HG02870 (cell line): ENCODE results near the gene HNRNPF.
A peak's percentile ranks its signal among the peaks of the same experiment; 100 is the strongest.
"Not testable (repeated sequence)": the region's sequence is repeated elsewhere in the genome, so short reads cannot be mapped to it uniquely, and the experiment has no call there.

ENCODE experiments used
- ATAC-seq: cut with Tn5 transposase; IDR thresholded peaks from one replicate; pipeline ENCODE4 v1.9.1; 2021; ENCODE audit warnings: mild to moderate bottlenecking, moderate library complexity; ENCODE audit not compliant: unreplicated experiment

The HNRNPF gene

GRCh38 chr10:43408710-43409384 lies at the start of gene HNRNPF:
TSS of gene HNRNPF (minus strand) at chr10:43409186. CDS start at chr10:43387884, 21,302 bp downstream.
- peak; percentile 60 for ATAC-seq

- ATAC-seq = no peak
These were observed 49.2 kb upstream of the HNRNPF start for GRCh38 chr10:43458227-43458626.

GRCh38 chr10:43456561-43456960 lies 47.6 kb upstream of the HNRNPF start:
- not testable (repeated sequence) for ATAC-seq

GRCh38 chr10:43454025-43454424 lies 45.0 kb upstream of the HNRNPF start:
- not testable (repeated sequence) for ATAC-seq

- ATAC-seq = peak; percentile 45
These were observed 44.4 kb upstream of the HNRNPF start for GRCh38 chr10:43453266-43453831.

- no peak for ATAC-seq
These were observed 43.4 kb upstream of the HNRNPF start for GRCh38 chr10:43452356-43452914.

- no peak for ATAC-seq
These were observed 39.8 kb upstream of the HNRNPF start for GRCh38 chr10:43448742-43449141.

GRCh38 chr10:43446219-43447017 lies 37.4 kb upstream of the HNRNPF start:
- ATAC-seq = not testable (repeated sequence)

- ATAC-seq = no peak
These were observed 36.0 kb upstream of the HNRNPF start for GRCh38 chr10:43444897-43445466.

GRCh38 chr10:43444323-43444722 lies 35.3 kb upstream of the HNRNPF start:
- ATAC-seq = no peak

- ATAC-seq = no peak
These were observed 31.6 kb upstream of the HNRNPF start for GRCh38 chr10:43440463-43441134.

GRCh38 chr10:43437141-43437870 lies 28.3 kb upstream of the HNRNPF start:
- ATAC-seq = no peak

- peak; percentile 95 for ATAC-seq
These were observed 27.5 kb upstream of the HNRNPF start, which contains the start of gene ZNF487 for GRCh38 chr10:43436291-43437140. TSS of gene ZNF487 (plus strand) at chr10:43437111. CDS start at chr10:43475814, 38,703 bp downstream.

- no peak for ATAC-seq
These were observed 22.1 kb upstream of the HNRNPF start for GRCh38 chr10:43430926-43431663.

GRCh38 chr10:43427166-43427825 lies 18.3 kb upstream of the HNRNPF start:
- ATAC-seq = no peak

GRCh38 chr10:43426476-43426875 lies 17.5 kb upstream of the HNRNPF start:
- ATAC-seq = not testable (repeated sequence)

- ATAC-seq = no peak
These were observed 15.4 kb upstream of the HNRNPF start for GRCh38 chr10:43424416-43424815.

- ATAC-seq = not testable (repeated sequence)
These were observed 13.0 kb upstream of the HNRNPF start for GRCh38 chr10:43421944-43422343.
